K562 (cell line): ENCODE measurements around the gene APBB2. TPM values are rescaled to one million over a fixed set of nuclear protein-coding genes. Genes with fewer than 3 reads are reported as not detected.

Experiments
- ATAC-seq: fragments of 200-7000 bp; cut with Tn5 transposase; 3 replicates; pipeline ENCODE4 v1.9.1; 2020; ENCODE audit warnings: moderate library complexity
- BruUV-seq: library from RNA; stranded (reverse); fragments of 400-500 nt; replicated peaks from 2 replicates; lab custom pipeline; 2021; lab: Mats Ljungman, UMichigan
- CTCF ChIA-PET: fragments of 300-600 bp; formaldehyde crosslinking; extraction: SDS; loops from one replicate; lab custom pipeline; 2021; ENCODE audit warnings: low intra/inter-chr PET ratio; lab: Yijun Ruan, JAX
- POLR2A ChIA-PET: fragments of 300-600, 350-650 bp; sonication (Branson Sonifier 250); formaldehyde crosslinking; extraction: SDS; loops from one replicate; lab custom pipeline; 2021; ENCODE audit warnings: antibody characterized with exemption, inconsistent platforms; lab: Yijun Ruan, JAX
- DNase-seq, 4 experiments: peaks; one replicate each; pipeline versions ENCODE4 v3.0.0 to v3.0.0-alpha.2; 2011 to 2018; ENCODE audit warnings: low spot score in 3 of 4, mixed read lengths in 3 of 4; ENCODE audit errors: extremely low read depth in 1 of 4
- FAIRE-seq: peaks from 2 replicates; lab custom pipeline; 2011; peaks lifted over from hg19 to GRCh38; lab: Jason Lieb, UNC
- H2AFZ ChIP-seq: 2 replicates; pipeline ENCODE4 v1.6.0; 2011; ENCODE audit warnings: low read depth, low read length, control low read depth, inconsistent platforms
- H3K27ac ChIP-seq: fragments of 200-600 bp; 3 replicates; pipeline ENCODE4 v1.8.0; 2011; ENCODE audit warnings: low read depth, mild to moderate bottlenecking, control low read depth, inconsistent platforms, low read length, moderate library complexity, mixed read lengths; ENCODE audit errors: extremely low read depth
- H3K27me3 ChIP-seq, 2 experiments: fragments of 300-600 bp in 1 of 2; 2 replicates in 1 of 2; 3 replicates in 1 of 2; pipeline versions ENCODE4 v1.6.0 to v1.8.0; 2011; ENCODE audit warnings: inconsistent platforms in 2 of 2, low read length in 2 of 2, mild to moderate bottlenecking in 1 of 2, mixed read lengths in 1 of 2, moderate library complexity in 1 of 2; ENCODE audit not compliant: control insufficient read depth in 2 of 2, insufficient read depth in 2 of 2
- H3K36me3 ChIP-seq: fragments of 300-600 bp; 3 replicates; pipeline ENCODE4 v1.8.0; 2011; ENCODE audit warnings: mild to moderate bottlenecking, low read length, inconsistent platforms; ENCODE audit not compliant: control insufficient read depth, insufficient read depth
- H3K4me1 ChIP-seq, 2 experiments: fragments of 200-600 bp in 1 of 2; replicated peaks in 1 of 2; 2 replicates in 1 of 2; 3 replicates in 1 of 2; pipeline versions ENCODE4 v1.5.1 to v1.8.0; 2011; ENCODE audit warnings: inconsistent platforms in 2 of 2, low read length in 2 of 2, mild to moderate bottlenecking in 1 of 2, mixed read lengths in 1 of 2, moderate library complexity in 1 of 2; ENCODE audit not compliant: control insufficient read depth in 2 of 2, insufficient read depth in 2 of 2
- H3K4me2 ChIP-seq: 2 replicates; pipeline ENCODE4 v1.6.1; 2011; ENCODE audit warnings: low read length, control low read depth, inconsistent platforms, mixed read lengths; ENCODE audit not compliant: insufficient read depth
- H3K4me3 ChIP-seq: fragments of 200-600 bp; sonication (generic), shearing (Covaris generic); 2 replicates; pipeline ENCODE4 v1.5.1; 2016; ENCODE audit warnings: control low read depth, inconsistent platforms
- H3K79me2 ChIP-seq: fragments of 200-600 bp; 3 replicates; pipeline ENCODE4 v1.8.0; 2011; ENCODE audit warnings: low read length, inconsistent platforms; ENCODE audit not compliant: control insufficient read depth, insufficient read depth
- H3K9ac ChIP-seq, 2 experiments: 2 replicates each; pipeline versions ENCODE4 v1.6.0 to v1.6.1; 2011; ENCODE audit warnings: low read depth in 2 of 2, low read length in 2 of 2, control low read depth in 1 of 2, inconsistent platforms in 1 of 2, mild to moderate bottlenecking in 1 of 2, mixed read lengths in 1 of 2; ENCODE audit not compliant: insufficient read depth in 1 of 2
- H3K9me1 ChIP-seq: one replicate; pipeline ENCODE4 v1.6.0; 2011; ENCODE audit warnings: inconsistent platforms, mild to moderate bottlenecking, low read length, moderate library complexity; ENCODE audit not compliant: control insufficient read depth, insufficient read depth
- H3K9me3 ChIP-seq: replicated peaks from 2 replicates; pipeline ENCODE4 v1.5.1; 2011; ENCODE audit warnings: low read depth, low read length, inconsistent platforms; ENCODE audit not compliant: control insufficient read depth, insufficient read depth
- H4K20me1 ChIP-seq: replicated peaks from 2 replicates; pipeline ENCODE4 v1.6.1; 2011; ENCODE audit warnings: low read length, inconsistent platforms, mixed read lengths; ENCODE audit not compliant: control insufficient read depth, insufficient read depth
- RBM25 ChIP-seq: fragments of 200-400 bp; formaldehyde crosslinking; IDR thresholded peaks from 2 replicates; pipeline ENCODE4 v1.6.1; 2018; ENCODE audit warnings: low read length, low read depth, moderate library complexity; ENCODE audit not compliant: severe bottlenecking
- RFX5 ChIP-seq: IDR thresholded peaks from 2 replicates; pipeline ENCODE4 v1.6.1; 2011; ENCODE audit warnings: low read depth, mild to moderate bottlenecking, improper control_type of control experiment, low read length
- SMARCA4 ChIP-seq: fragments of 450-650 bp; IDR thresholded peaks from 2 replicates; pipeline ENCODE4 v1.6.1; 2016
- WGBS: fragments of 100-300 bp; shearing (Covaris generic); methylation state at CpG from one replicate; pipeline ENCODE4 v1.1.6; 2016; ENCODE audit warnings: low coverage, mixed read lengths; ENCODE audit not compliant: insufficient coverage; ENCODE audit errors: missing lambda C conversion rate; 5-methylcytosine and 5-hydroxymethylcytosine counted together
- in situ Hi-C: fragments of 300-500 bp; cut with MboI; formaldehyde crosslinking; loops from 4 replicates; pipeline ENCODE4 v1.15.0; 2018; ENCODE audit warnings: inconsistent platforms, mixed read lengths
- intact Hi-C: fragments of 100-400 bp; cut with micrococcal nuclease; formaldehyde crosslinking; loops from 2 replicates; pipeline ENCODE4 v1.14.2; 2022
- polyA plus RNA-seq, 8 experiments: library from polyadenylated mRNA; depleted of rRNA in 4 of 8; stranded (reverse) in 5 of 8; unstranded in 3 of 8; fragments of >200 nt; fragmentation: Nextera tagmentation in 2 of 8; fragmentation: Illumina TruSeq in 1 of 8; extraction: Ambion mirVana in 2 of 8; extraction: Trizol in 1 of 8; gene quantifications; 2 replicates each; pipeline versions ENCODE4 v1.2.1 to v1.2.3, GENCODE V29; 2011 to 2014; ENCODE audit warnings: inconsistent platforms in 1 of 8, missing spikeins in 1 of 8
- total RNA-seq, 7 experiments: library from RNA; depleted of rRNA in 6 of 7; stranded (reverse); fragments of >200 nt in 6 of 7; fragmentation: Illumina TruSeq in 2 of 7; extraction: Trizol in 2 of 7; gene quantifications; 2 replicates each; pipeline versions ENCODE4 v1.2.1 to v1.2.3, GENCODE V29; 2011 to 2021; ENCODE audit warnings: low replicate concordance in 1 of 7
- TF ChIP-seq, protein P1 (sequence below): fragments of 250-450 bp; sonication (Bioruptor Pico); IDR thresholded peaks from 2 replicates; pipeline ENCODE4 v1.5.0; 2022; ENCODE audit warnings: mild to moderate bottlenecking
- TF ChIP-seq, protein P2 (sequence below): sonication (generic); formaldehyde crosslinking; IDR thresholded peaks from 2 replicates; pipeline ENCODE4 v1.8.1; 2023; ENCODE audit warnings: mild to moderate bottlenecking, missing genetic modification reagents

Gene APBB2
- total and polyA plus RNA-seq, 9 of the 15 experiments (the other 6 are each of a cell fraction or from before 2014, with no cell fraction given): 0.08 to 2.1 (median 1.4) TPM

DNA sequence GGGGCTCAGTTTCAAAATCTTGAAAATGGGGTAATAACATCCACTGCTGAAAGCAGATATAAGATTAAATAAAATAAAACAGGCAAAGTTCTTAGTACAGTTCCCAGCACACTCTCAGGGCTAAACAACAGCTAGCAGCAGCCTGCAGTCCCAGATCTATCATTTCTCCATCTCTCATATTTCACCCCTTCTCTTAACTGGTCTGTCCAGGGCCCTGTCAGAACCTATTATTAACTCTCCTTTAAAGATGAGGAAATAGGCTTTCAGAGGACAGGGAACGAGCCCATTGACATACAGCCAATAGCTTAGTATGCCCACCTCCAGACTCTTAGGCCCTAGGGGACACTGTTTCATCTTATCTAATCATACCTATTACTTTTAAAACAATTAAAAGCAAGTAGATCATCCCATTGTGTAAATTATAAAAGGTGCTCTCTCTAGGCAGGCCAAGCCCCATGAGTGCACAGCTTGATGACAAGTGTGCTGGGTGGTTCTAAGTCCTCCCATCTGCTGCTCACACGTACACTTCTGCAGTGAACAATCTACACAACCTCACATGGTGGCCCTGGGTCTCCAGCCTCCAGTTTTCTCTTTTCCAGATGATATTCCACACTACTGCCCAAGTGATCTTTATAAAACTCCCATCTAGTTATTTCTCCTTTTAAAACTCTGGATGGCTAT lies 119.0 kb downstream of the APBB2 start:
- POLR2A ChIA-PET: no interaction called here

More for the DNA sequence above, 119.0 kb downstream of the APBB2 start:
- no TSS peak for BruUV-seq
- Histone ChIP-seq H3K27me3 (no peaks in the 10 kb centered on the region), H3K9me1 (no peaks in the 10 kb centered on the region), H4K20me1 (no peaks in the 10 kb centered on the region), H3K27ac (no peak overlapping the region), H3K9me3 (no peaks in the 10 kb centered on the region), H3K4me3 (no peak overlapping the region), H3K4me1 (no peaks in the 10 kb centered on the region), H2AFZ (no peak overlapping the region), H3K36me3 (no peaks in the 10 kb centered on the region), H3K4me2 (no peak overlapping the region), H3K79me2 (no peaks in the 10 kb centered on the region), H3K9ac (no peak overlapping the region)
- FAIRE-seq (no peak), DNase-seq (no peak), ATAC-seq (no peak)
- TF ChIP-seq, protein P1, sequence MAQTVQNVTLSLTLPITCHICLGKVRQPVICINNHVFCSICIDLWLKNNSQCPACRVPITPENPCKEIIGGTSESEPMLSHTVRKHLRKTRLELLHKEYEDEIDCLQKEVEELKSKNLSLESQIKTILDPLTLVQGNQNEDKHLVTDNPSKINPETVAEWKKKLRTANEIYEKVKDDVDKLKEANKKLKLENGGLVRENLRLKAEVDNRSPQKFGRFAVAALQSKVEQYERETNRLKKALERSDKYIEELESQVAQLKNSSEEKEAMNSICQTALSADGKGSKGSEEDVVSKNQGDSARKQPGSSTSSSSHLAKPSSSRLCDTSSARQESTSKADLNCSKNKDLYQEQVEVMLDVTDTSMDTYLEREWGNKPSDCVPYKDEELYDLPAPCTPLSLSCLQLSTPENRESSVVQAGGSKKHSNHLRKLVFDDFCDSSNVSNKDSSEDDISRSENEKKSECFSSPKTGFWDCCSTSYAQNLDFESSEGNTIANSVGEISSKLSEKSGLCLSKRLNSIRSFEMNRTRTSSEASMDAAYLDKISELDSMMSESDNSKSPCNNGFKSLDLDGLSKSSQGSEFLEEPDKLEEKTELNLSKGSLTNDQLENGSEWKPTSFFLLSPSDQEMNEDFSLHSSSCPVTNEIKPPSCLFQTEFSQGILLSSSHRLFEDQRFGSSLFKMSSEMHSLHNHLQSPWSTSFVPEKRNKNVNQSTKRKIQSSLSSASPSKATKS (CRISPR knock-in tag): no peak
- peak; percentile 23 for TF ChIP-seq RBM25
- TF ChIP-seq RFX5: no peak
- TF ChIP-seq SMARCA4: no peak
- TF ChIP-seq, protein P2, sequence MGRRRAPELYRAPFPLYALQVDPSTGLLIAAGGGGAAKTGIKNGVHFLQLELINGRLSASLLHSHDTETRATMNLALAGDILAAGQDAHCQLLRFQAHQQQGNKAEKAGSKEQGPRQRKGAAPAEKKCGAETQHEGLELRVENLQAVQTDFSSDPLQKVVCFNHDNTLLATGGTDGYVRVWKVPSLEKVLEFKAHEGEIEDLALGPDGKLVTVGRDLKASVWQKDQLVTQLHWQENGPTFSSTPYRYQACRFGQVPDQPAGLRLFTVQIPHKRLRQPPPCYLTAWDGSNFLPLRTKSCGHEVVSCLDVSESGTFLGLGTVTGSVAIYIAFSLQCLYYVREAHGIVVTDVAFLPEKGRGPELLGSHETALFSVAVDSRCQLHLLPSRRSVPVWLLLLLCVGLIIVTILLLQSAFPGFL: no peak
- intact Hi-C loops: no loop called here
- CTCF ChIA-PET: no interaction called here
- WGBS: 3% methylated on average over 2 of the region's 2 CpGs
- in situ Hi-C loops: no loop called here
